HepG2 (cell line): ENCODE measurements around the gene TCF7L2. TPM values are rescaled to one million over a fixed set of nuclear protein-coding genes. Genes with fewer than 3 reads are reported as not detected.

Source experiments
- EED ChIP-seq: sonication (generic); formaldehyde crosslinking; IDR thresholded peaks from 2 replicates; pipeline ENCODE4 v1.5.0; 2020; ENCODE audit warnings: mild to moderate bottlenecking, missing genetic modification reagents
- KLF16 ChIP-seq, 2 experiments: sonication (generic) in 1 of 2; formaldehyde crosslinking in 1 of 2; IDR thresholded peaks; 2 replicates each; pipeline versions ENCODE4 v1.6.1 to v1.8.0; 2016 to 2023; ENCODE audit warnings: missing genetic modification reagents in 2 of 2, missing compliant biosample characterization in 1 of 2
- MXD4 ChIP-seq: IDR thresholded peaks from 2 replicates; pipeline ENCODE4 v1.6.1; 2016; ENCODE audit warnings: mild to moderate bottlenecking, missing biosample characterization, missing genetic modification reagents
- SSRP1 ChIP-seq: IDR thresholded peaks from 2 replicates; pipeline ENCODE4 v1.6.1; 2016; ENCODE audit warnings: control low read depth
- ZFY ChIP-seq: sonication (generic); formaldehyde crosslinking; IDR thresholded peaks from 2 replicates; pipeline ENCODE4 v1.4.0; 2020; ENCODE audit warnings: missing genetic modification reagents
- ZMYM3 ChIP-seq: sonication (generic); formaldehyde crosslinking; IDR thresholded peaks from 2 replicates; pipeline ENCODE4 v1.5.1; 2020; ENCODE audit warnings: mild to moderate bottlenecking, missing genetic modification reagents
- ZNF572 ChIP-seq: sonication (generic); formaldehyde crosslinking; IDR thresholded peaks from 2 replicates; pipeline ENCODE4 v1.5.1; 2020; ENCODE audit warnings: mild to moderate bottlenecking, missing genetic modification reagents
- ZNF768 ChIP-seq: sonication (generic); formaldehyde crosslinking; IDR thresholded peaks from 2 replicates; pipeline ENCODE4 v1.4.0; 2020; ENCODE audit warnings: missing genetic modification reagents
- ZSCAN20 ChIP-seq: sonication (generic); formaldehyde crosslinking; IDR thresholded peaks from 2 replicates; pipeline ENCODE4 v1.4.0; 2020; ENCODE audit warnings: missing genetic modification reagents, mild to moderate bottlenecking, borderline replicate concordance
- polyA plus RNA-seq, 8 experiments: library from polyadenylated mRNA; depleted of rRNA in 3 of 8; stranded (reverse) in 7 of 8; unstranded in 1 of 8; fragments of >200 nt; fragmentation: Illumina TruSeq in 4 of 8; extraction: Trizol in 4 of 8; gene quantifications; 2 replicates each; pipeline versions ENCODE4 v1.2.1 to v1.2.3, GENCODE V29; 2011 to 2016; ENCODE audit warnings: low read depth in 4 of 8, missing spikeins in 1 of 8, mixed read lengths in 1 of 8; ENCODE audit not compliant: insufficient read depth in 1 of 8
- total RNA-seq, 5 experiments: library from RNA; depleted of rRNA; stranded (reverse); fragments of >200 nt; fragmentation: Illumina TruSeq; extraction: Trizol; gene quantifications; 2 replicates each; pipeline ENCODE4 v1.2.3, GENCODE V29; 2016; ENCODE audit warnings: low read depth in 1 of 5
- TF ChIP-seq, protein P1 (sequence below): sonication (generic); formaldehyde crosslinking; IDR thresholded peaks from 2 replicates; pipeline ENCODE4 v1.5.1; 2020; ENCODE audit warnings: mild to moderate bottlenecking, missing genetic modification reagents, moderate library complexity
- TF ChIP-seq, protein P2 (sequence below), 2 experiments: sonication (generic) in 1 of 2; formaldehyde crosslinking in 1 of 2; IDR thresholded peaks; 2 replicates each; pipeline versions ENCODE4 v1.6.1 to v1.9.0; 2014 to 2022; ENCODE audit warnings: antibody characterized with exemption in 1 of 2, borderline replicate concordance in 1 of 2, inconsistent platforms in 1 of 2, low read depth in 1 of 2, missing genetic modification reagents in 1 of 2
- TF ChIP-seq, protein P3 (sequence below), 2 experiments: IDR thresholded peaks; 2 replicates each; pipeline ENCODE4 v1.6.1; 2011 to 2012; ENCODE audit warnings: low read length in 2 of 2, borderline replicate concordance in 1 of 2, low read depth in 1 of 2, mild to moderate bottlenecking in 1 of 2, moderate library complexity in 1 of 2
- TF ChIP-seq, protein P4 (sequence below): sonication (generic); formaldehyde crosslinking; IDR thresholded peaks from 2 replicates; pipeline ENCODE4 v1.4.0; 2020; ENCODE audit warnings: mild to moderate bottlenecking, low read depth, missing genetic modification reagents

The TCF7L2 gene
- total and polyA plus RNA-seq, 2 of the 13 experiments (the other 11 are each of a cell fraction or from before 2014, with no cell fraction given) = 3.9 to 13.7 TPM

DNA sequence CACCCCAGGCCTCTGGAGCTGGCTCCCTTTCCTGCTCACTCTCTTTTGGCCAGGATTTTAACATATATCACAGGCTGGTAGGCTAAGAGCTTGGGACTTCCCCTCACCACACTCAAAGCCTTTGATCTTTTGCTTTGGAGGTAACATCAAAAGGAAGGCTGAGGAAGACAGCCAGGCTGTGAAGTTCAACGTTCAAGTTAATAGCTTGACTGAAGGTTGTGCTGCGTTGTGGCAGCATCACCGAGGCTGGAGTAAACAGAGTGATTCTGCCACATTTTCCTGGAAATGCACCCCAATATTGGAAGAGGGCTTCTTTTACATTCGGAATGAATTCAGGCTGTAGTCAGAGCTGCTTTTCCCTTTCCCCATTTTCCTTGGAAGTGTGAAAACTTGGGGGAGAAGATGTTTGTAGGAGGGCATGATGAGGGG, 57.3 kb downstream of the TCF7L2 start (continued):
- TF ChIP-seq, protein P1, sequence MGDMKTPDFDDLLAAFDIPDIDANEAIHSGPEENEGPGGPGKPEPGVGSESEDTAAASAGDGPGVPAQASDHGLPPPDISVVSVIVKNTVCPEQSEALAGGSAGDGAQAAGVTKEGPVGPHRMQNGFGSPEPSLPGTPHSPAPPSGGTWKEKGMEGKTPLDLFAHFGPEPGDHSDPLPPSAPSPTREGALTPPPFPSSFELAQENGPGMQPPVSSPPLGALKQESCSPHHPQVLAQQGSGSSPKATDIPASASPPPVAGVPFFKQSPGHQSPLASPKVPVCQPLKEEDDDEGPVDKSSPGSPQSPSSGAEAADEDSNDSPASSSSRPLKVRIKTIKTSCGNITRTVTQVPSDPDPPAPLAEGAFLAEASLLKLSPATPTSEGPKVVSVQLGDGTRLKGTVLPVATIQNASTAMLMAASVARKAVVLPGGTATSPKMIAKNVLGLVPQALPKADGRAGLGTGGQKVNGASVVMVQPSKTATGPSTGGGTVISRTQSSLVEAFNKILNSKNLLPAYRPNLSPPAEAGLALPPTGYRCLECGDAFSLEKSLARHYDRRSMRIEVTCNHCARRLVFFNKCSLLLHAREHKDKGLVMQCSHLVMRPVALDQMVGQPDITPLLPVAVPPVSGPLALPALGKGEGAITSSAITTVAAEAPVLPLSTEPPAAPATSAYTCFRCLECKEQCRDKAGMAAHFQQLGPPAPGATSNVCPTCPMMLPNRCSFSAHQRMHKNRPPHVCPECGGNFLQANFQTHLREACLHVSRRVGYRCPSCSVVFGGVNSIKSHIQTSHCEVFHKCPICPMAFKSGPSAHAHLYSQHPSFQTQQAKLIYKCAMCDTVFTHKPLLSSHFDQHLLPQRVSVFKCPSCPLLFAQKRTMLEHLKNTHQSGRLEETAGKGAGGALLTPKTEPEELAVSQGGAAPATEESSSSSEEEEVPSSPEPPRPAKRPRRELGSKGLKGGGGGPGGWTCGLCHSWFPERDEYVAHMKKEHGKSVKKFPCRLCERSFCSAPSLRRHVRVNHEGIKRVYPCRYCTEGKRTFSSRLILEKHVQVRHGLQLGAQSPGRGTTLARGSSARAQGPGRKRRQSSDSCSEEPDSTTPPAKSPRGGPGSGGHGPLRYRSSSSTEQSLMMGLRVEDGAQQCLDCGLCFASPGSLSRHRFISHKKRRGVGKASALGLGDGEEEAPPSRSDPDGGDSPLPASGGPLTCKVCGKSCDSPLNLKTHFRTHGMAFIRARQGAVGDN (CRISPR knock-in tag) = no peak
- TF ChIP-seq ZSCAN20 (CRISPR knock-in tag) (no peak), ZFY (CRISPR knock-in tag) (no peak), EED (CRISPR knock-in tag) (no peak), ZNF572 (CRISPR knock-in tag) (no peak), ZMYM3 (CRISPR knock-in tag) (peak; percentile 81), MXD4 (0 out of 2 replicates have a peak, but pooled peaks have one; percentile 44), SSRP1 (CRISPR knock-in tag) (peak; percentile 45; the same call in 1 of the 2 replicates), KLF16 (CRISPR knock-in tag; IDR thresholded peaks at IDR 0.05) (peak in 1 of 2 experiments; percentile 72; a peak in 2 of 4 replicates), ZNF768 (no peak)
- TF ChIP-seq, protein P2, sequence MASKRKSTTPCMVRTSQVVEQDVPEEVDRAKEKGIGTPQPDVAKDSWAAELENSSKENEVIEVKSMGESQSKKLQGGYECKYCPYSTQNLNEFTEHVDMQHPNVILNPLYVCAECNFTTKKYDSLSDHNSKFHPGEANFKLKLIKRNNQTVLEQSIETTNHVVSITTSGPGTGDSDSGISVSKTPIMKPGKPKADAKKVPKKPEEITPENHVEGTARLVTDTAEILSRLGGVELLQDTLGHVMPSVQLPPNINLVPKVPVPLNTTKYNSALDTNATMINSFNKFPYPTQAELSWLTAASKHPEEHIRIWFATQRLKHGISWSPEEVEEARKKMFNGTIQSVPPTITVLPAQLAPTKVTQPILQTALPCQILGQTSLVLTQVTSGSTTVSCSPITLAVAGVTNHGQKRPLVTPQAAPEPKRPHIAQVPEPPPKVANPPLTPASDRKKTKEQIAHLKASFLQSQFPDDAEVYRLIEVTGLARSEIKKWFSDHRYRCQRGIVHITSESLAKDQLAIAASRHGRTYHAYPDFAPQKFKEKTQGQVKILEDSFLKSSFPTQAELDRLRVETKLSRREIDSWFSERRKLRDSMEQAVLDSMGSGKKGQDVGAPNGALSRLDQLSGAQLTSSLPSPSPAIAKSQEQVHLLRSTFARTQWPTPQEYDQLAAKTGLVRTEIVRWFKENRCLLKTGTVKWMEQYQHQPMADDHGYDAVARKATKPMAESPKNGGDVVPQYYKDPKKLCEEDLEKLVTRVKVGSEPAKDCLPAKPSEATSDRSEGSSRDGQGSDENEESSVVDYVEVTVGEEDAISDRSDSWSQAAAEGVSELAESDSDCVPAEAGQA (IDR thresholded peaks at IDR 0.05; ENCODE audit: low read depth) = 0 out of 2 replicates have a peak, but pooled peaks have one; percentile 10
- TF ChIP-seq, protein P2 (CRISPR knock-in tag; IDR thresholded peaks at IDR 0.05; ENCODE audit: borderline replicate concordance) = no peak
- TF ChIP-seq, protein P3, sequence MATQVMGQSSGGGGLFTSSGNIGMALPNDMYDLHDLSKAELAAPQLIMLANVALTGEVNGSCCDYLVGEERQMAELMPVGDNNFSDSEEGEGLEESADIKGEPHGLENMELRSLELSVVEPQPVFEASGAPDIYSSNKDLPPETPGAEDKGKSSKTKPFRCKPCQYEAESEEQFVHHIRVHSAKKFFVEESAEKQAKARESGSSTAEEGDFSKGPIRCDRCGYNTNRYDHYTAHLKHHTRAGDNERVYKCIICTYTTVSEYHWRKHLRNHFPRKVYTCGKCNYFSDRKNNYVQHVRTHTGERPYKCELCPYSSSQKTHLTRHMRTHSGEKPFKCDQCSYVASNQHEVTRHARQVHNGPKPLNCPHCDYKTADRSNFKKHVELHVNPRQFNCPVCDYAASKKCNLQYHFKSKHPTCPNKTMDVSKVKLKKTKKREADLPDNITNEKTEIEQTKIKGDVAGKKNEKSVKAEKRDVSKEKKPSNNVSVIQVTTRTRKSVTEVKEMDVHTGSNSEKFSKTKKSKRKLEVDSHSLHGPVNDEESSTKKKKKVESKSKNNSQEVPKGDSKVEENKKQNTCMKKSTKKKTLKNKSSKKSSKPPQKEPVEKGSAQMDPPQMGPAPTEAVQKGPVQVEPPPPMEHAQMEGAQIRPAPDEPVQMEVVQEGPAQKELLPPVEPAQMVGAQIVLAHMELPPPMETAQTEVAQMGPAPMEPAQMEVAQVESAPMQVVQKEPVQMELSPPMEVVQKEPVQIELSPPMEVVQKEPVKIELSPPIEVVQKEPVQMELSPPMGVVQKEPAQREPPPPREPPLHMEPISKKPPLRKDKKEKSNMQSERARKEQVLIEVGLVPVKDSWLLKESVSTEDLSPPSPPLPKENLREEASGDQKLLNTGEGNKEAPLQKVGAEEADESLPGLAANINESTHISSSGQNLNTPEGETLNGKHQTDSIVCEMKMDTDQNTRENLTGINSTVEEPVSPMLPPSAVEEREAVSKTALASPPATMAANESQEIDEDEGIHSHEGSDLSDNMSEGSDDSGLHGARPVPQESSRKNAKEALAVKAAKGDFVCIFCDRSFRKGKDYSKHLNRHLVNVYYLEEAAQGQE (IDR thresholded peaks at IDR 0.05; ENCODE audit: borderline replicate concordance in 1 of 2, low read depth in 1 of 2, low read length in 2 of 2) = peak in 1 of 2 experiments; percentile 66; a peak in 1 of 4 replicates
- TF ChIP-seq, protein P4, sequence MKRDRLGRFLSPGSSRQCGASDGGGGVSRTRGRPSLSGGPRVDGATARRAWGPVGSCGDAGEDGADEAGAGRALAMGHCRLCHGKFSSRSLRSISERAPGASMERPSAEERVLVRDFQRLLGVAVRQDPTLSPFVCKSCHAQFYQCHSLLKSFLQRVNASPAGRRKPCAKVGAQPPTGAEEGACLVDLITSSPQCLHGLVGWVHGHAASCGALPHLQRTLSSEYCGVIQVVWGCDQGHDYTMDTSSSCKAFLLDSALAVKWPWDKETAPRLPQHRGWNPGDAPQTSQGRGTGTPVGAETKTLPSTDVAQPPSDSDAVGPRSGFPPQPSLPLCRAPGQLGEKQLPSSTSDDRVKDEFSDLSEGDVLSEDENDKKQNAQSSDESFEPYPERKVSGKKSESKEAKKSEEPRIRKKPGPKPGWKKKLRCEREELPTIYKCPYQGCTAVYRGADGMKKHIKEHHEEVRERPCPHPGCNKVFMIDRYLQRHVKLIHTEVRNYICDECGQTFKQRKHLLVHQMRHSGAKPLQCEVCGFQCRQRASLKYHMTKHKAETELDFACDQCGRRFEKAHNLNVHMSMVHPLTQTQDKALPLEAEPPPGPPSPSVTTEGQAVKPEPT = no peak
